Hematopoietic multipotent progenitor cell treated with erythropoietin and hydrocortisone succinate and interleukin-3 and kit ligand, for 17 days (in vitro differentiated cells): ENCODE results near the gene TENT4B.
A peak's percentile ranks its signal among the peaks of the same experiment; 100 is the strongest.

Source experiments
- DNase-seq: peaks from one replicate; pipeline ENCODE4 v3.0.0-alpha.2; 2015; ENCODE audit warnings: low spot score

TENT4B gene

DNA sequence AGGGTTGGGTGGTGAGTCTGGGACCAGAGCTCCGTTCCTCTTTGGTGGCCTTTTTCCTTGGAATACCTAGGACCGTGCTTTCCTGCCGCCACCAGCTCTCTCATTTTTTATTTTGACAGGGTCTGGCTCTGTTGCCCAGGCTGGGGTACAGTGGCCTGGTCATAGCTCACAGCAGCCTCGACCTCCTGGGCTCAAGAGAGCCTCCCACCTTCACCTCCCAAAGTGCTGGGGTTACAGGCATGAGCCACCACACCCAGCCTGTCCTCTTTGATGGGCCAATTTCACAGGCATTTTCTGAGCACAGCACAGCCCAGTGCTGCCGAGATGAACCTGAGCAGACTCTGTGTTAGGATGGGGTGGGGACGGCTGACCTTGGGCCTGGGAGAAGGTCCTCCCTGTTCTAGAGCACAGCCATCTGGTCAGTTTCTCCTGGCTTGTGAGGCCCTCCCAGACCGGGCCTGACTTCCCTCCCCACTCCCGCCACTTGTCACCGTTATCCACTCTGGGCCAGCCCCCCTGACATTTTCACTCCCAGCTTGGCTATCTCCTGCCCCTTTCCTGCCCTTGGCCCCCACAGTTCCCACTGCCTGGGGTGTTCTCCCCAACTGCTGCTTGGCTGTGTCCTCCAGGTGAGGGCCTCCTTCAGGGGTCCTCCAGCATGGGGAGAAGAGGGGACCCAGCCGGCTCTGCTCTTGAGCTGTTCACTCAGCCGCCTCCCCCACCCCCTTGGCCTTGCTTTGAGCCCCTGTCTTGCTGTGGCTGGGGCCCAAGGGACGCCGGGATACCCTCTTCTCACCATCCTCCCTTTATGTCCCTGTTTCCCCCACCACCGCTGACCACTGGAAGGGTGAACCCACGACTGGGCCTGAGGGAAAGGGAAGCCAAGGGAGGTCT, 118.3 kb downstream of the TENT4B start:
- DNase-seq, result no peak

- no peak for DNase-seq
Measured at GRCh38 chr16:50272111-50272571, 119.0 kb downstream of the TENT4B start.

DNA sequence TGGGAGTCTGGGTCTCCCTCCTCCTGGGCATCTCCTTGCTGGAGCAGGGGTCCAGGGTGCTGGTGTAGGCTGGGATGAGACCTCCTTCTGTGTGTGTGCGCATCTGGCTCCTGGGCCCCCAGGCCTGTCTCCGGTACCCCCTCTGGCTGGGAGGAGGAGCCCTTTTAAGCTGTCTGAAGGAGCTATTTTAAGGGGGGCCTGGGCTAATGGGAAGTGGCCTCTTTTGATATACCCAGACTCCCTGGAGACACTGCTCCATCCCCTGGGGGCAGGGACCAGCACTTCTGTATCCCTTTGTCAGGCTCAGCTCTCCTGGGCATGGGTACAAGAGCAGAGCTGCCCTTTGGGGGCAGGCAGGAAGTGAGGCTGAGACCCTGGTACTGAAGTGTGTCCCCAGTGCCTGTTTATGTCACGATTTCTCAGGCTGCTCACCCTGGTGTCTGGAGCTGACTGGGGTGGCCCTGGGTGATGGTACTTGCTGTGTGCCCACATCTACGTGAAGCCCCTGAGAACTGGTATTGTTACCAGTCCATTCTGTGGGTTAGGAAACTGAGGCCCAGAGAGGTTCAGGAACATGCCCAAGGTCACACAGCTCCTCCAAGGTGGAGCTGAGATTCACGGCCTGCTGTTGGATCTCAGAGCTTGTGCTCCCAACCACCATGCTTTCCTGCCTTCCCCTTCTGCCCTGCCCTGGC, 119.7 kb downstream of the TENT4B start:
- no peak for DNase-seq

DNA sequence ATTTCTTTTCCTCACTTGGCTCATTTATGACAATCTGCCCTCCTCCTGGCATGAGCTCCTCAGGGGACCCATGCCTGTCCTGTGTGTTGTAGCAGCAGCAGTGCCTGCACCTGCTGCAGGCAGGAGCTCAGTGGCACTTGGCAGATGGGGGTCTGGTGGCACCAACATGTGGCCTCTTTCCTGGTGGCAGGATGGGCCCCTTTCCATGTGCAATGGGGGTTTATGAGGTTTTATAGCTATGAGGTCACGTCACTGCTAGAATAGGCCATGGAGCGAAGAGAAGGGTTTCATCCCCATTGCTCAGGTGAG, 120.2 kb downstream of the TENT4B start:
- DNase-seq, result no peak

GRCh38 chr16:50273888-50274325, 120.8 kb downstream of the TENT4B start:
- DNase-seq, result peak; percentile 77

- peak; percentile 24 for DNase-seq
Measured at GRCh38 chr16:50274326-50275097, 121.4 kb downstream of the TENT4B start.

DNA sequence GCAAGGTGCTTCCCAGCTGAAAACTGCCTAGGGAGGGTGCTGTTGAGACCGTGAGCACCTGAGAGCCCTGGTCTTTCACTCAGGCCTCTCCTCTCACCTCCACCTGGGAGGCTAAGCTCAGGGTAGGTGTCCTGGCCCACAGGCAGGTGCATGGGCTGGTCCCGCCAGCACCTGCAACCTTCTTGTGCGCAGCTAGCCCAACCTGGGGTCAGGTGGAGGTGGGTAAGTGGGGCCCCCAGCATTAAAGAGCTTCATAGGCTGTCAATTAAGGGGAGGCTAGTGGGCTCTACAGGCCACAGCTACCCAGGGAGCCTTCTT, 122.0 kb downstream of the TENT4B start:
- no peak for DNase-seq

DNA sequence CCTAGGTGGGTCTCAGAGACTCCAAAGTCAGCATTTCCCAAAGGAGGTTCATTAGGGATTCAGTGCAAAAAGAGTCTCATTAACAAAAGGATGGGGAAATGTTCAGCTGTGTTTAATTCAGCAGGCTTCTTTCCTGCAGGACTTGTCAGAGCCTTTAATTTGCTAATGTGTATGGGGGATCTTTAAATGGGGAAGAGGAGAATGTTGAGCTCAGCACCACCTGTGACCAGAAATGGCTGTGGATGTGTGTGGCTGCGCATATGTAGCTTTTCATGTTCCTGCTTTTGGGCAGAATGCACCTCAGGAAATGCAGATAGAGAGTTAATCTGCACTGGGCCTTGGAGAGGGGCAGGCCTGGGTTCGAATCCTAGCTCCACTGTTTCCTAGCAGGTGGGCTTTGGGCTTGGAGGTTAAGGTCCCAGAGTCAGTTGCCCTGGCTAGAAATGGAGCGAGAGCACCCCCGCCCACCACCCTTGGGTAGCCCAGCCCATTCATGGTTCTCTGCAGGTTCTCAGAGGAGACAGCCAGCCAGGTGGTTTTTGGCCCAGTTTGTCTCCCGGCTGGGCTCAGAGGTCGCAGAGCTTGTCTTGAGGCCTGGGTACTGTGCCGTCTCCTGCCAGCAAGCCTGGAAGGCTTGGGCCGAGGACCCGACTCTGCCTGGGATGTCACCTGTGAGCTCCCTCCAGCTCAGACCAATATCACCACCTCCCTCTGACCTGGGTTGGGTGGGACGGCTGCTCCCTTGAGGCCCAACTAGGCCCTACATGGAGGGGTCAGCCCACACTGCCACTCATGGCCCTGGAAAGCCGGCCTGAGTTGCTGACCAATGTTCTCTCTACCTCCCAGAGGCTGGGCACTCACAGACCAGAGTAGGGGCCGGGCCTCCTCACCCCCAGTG, 122.6 kb downstream of the TENT4B start:
- no peak for DNase-seq

- no peak for DNase-seq
Measured at GRCh38 chr16:50276326-50276640, 123.2 kb downstream of the TENT4B start.

GRCh38 chr16:50276801-50277555, 123.9 kb downstream of the TENT4B start:
- no peak for DNase-seq

DNA sequence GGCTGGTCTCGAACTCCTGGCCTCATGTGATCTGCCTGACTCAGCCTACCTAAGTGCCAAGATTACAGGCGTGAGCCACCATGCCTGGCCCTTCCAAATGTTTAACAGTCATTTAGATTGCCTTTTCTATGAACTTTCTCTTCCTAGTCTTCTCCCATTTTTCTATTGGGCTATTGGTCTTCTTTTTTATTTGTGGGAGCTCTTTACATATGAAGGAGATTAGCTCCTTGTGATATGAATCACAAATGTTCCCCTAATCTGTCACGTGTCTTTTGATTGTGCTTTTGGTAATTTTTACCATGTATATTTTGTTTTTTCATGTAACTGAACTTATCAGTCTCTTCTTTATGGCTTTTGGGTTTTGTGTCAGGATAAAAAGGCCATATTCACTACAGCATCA, 125.1 kb downstream of the TENT4B start:
- DNase-seq, result no peak

DNA sequence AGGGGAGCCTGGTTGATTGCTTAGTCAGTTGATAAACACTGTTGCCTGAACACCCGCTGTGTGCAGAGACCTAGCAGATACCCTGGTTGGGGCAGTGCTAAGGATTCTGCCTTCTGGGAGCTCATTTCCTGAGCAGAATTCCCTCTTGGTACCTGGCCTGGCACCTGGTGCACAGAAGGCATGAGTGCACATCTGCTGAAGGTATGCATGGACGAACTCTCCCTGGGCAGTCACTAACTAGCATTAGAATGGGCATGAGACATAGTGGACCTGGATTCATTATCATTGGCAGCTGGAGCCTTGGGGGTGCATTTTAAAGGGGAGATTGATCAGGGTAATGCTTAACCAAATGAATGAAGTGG, 126.4 kb downstream of the TENT4B start:
- no peak for DNase-seq

DNA sequence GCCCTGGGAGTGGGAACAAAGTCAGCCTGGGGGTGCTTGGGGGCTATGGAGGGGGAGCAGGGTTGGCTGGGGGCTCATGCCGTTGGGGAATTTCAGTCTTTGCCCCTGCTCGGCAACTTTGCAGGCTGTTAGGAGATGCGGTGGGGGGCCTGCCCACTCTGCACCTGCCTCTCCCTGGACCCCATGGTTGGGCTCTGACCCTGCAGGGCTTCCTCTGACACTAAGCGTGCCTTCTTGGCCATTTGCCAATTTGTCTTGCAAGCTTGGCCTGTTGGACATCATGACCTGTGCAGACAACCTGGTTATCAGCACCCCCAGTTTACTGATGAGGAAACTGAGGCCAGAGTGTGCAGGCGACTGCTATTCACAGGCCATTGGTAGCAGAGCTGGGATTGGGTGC, 127.8 kb downstream of the TENT4B start:
- DNase-seq, result no peak
